ENCODE measurements around the gene CDK5. TPM values are rescaled to one million over a fixed set of nuclear protein-coding genes. Genes with fewer than 3 reads are reported as not detected.

CDK5 gene
- total and polyA plus RNA-seq, 2 donors (not counting 1 experiment from before 2014, with no cell fraction given): 15.1 to 27.7 TPM

DNA sequence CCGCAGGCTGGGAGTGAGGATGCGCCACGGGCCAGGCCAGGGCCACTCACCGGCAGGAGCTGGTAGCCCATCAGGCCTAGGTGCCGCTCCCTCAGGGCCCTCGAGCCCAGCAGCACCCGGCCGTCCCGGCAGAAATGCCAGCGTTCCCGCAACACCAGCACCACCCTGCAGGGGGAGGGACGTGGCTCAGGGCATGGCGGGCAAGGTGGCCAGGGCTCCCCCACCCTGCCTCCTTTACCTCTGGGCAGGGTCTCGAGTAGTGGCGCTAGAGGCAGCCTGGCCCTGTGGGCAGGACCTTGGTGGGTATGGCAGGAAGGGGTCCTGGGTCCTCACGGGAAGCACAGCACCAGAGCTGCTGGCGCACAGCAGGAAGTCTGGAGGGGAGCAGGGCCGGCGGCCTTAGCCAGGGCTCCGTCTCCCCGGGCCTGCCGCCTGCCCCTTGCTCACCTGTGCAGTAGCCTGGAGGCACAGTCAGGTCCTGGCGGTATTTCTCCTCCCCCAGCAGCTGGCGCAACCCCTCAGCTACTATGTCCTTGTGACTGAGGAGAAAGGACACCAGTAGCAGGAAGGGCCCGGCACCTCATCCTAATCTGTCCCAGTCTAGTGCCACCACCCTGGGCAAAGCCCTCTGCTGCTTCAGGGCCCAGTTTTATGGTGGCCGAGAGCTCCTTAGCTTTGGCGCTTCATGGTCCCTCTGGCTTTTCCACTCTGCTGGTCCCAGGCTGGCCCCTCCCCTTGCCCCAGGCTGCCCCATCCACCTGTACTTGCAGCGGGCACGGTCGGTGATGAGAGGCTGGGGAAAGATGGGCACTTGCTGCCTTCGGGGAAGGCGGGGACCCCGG, 19.4 kb upstream of the CDK5 start:
- Histone ChIP-seq H3K9ac (ENCODE audit: insufficient read depth, low read length) (no peak overlapping the region), H2AFZ (ENCODE audit: low read length) (no peak overlapping the region), H3K36me3 (ENCODE audit: control insufficient read depth, insufficient read depth, low read length) (peaks cover 25% of the 10 kb centered on the region), H3K4me2 (ENCODE audit: extremely low read depth, insufficient read depth, low read length) (no peak overlapping the region), H3K27ac (ENCODE audit: insufficient read depth, low read length) (no peak overlapping the region), H3K4me3 (replicated peaks in 1 of 4; ENCODE audit: control extremely low read depth in 1 of 4, insufficient read depth in 1 of 4, low read depth in 3 of 4, low read length in 4 of 4) (no peak overlapping the region), H3K4me1 (ENCODE audit: control insufficient read depth, extremely low read depth, insufficient read depth, low read length) (peaks cover 18% of the 10 kb centered on the region), H3K9me3 (ENCODE audit: control insufficient read depth, insufficient read depth, low read depth, low read length) (no peaks in the 10 kb centered on the region), H4K20me1 (ENCODE audit: control insufficient read depth, extremely low read depth, insufficient read depth, low read length) (no peaks in the 10 kb centered on the region), H3K79me2 (ENCODE audit: control insufficient read depth, insufficient read depth, low read length) (peaks cover 20% of the 10 kb centered on the region), H3K27me3 (ENCODE audit: control insufficient read depth, insufficient read depth, low read length) (no peaks in the 10 kb centered on the region)
- no peak for DNase-seq (ENCODE audit: low read depth in 2 of 2)
- TF ChIP-seq CTCF (conservative IDR thresholded peaks at IDR 0.05 in 1 of 2, IDR thresholded peaks at IDR 0.05 in 1 of 2; ENCODE audit: low read depth in 1 of 2, low read length in 2 of 2): peak; percentile 30 to 42
- TF ChIP-seq EZH2 (IDR thresholded peaks at IDR 0.05; ENCODE audit: low read length, missing control alignments): no peak

GRCh38 chr7:151075978-151076426, 18.3 kb upstream of the CDK5 start:
- Histone ChIP-seq H3K27ac (ENCODE audit: insufficient read depth, low read length) (no peak overlapping the region), H3K4me2 (ENCODE audit: extremely low read depth, insufficient read depth, low read length) (no peak overlapping the region), H3K4me3 (replicated peaks in 1 of 4; ENCODE audit: control extremely low read depth in 1 of 4, insufficient read depth in 1 of 4, low read depth in 3 of 4, low read length in 4 of 4) (no peak overlapping the region), H3K9me3 (ENCODE audit: control insufficient read depth, insufficient read depth, low read depth, low read length) (no peaks in the 10 kb centered on the region), H3K79me2 (ENCODE audit: control insufficient read depth, insufficient read depth, low read length) (peaks cover 18% of the 10 kb centered on the region), H4K20me1 (ENCODE audit: control insufficient read depth, extremely low read depth, insufficient read depth, low read length) (no peaks in the 10 kb centered on the region), H2AFZ (ENCODE audit: low read length) (no peak overlapping the region), H3K27me3 (ENCODE audit: control insufficient read depth, insufficient read depth, low read length) (no peaks in the 10 kb centered on the region), H3K36me3 (ENCODE audit: control insufficient read depth, insufficient read depth, low read length) (peaks cover 28% of the 10 kb centered on the region), H3K9ac (ENCODE audit: insufficient read depth, low read length) (no peak overlapping the region), H3K4me1 (ENCODE audit: control insufficient read depth, extremely low read depth, insufficient read depth, low read length) (peaks cover 11% of the 10 kb centered on the region)
- DNase-seq (ENCODE audit: low read depth in 2 of 2): no peak
- TF ChIP-seq CTCF (conservative IDR thresholded peaks at IDR 0.05 in 1 of 2, IDR thresholded peaks at IDR 0.05 in 1 of 2; ENCODE audit: low read depth in 1 of 2, low read length in 2 of 2): no peak
- TF ChIP-seq EZH2 (IDR thresholded peaks at IDR 0.05; ENCODE audit: low read length, missing control alignments): no peak

GRCh38 chr7:151075662-151075971, 17.9 kb upstream of the CDK5 start:
- TF ChIP-seq CTCF (conservative IDR thresholded peaks at IDR 0.05 in 1 of 2, IDR thresholded peaks at IDR 0.05 in 1 of 2; ENCODE audit: low read depth in 1 of 2, low read length in 2 of 2): no peak
- TF ChIP-seq EZH2 (IDR thresholded peaks at IDR 0.05; ENCODE audit: low read length, missing control alignments): no peak
- Histone ChIP-seq H3K36me3 (ENCODE audit: control insufficient read depth, insufficient read depth, low read length) (peaks cover 31% of the 10 kb centered on the region), H2AFZ (ENCODE audit: low read length) (no peak overlapping the region)

More at GRCh38 chr7:151075662-151075971, 17.9 kb upstream of the CDK5 start:
- H3K27ac ChIP-seq (ENCODE audit: insufficient read depth, low read length): no peak overlapping the region
- peaks cover 11% of the 10 kb centered on the region for H3K4me1 ChIP-seq (ENCODE audit: control insufficient read depth, extremely low read depth, insufficient read depth, low read length)
- no peaks in the 10 kb centered on the region for H3K9me3 ChIP-seq (ENCODE audit: control insufficient read depth, insufficient read depth, low read depth, low read length)
- H4K20me1 ChIP-seq (ENCODE audit: control insufficient read depth, extremely low read depth, insufficient read depth, low read length): no peaks in the 10 kb centered on the region
- no peak overlapping the region for H3K4me3 ChIP-seq (replicated peaks in 1 of 4; ENCODE audit: control extremely low read depth in 1 of 4, insufficient read depth in 1 of 4, low read depth in 3 of 4, low read length in 4 of 4)
- H3K79me2 ChIP-seq (ENCODE audit: control insufficient read depth, insufficient read depth, low read length): peaks cover 18% of the 10 kb centered on the region
- H3K27me3 ChIP-seq (ENCODE audit: control insufficient read depth, insufficient read depth, low read length): no peaks in the 10 kb centered on the region
- no peak overlapping the region for H3K4me2 ChIP-seq (ENCODE audit: extremely low read depth, insufficient read depth, low read length)
- no peak for DNase-seq (ENCODE audit: low read depth in 2 of 2)
- no peak overlapping the region for H3K9ac ChIP-seq (ENCODE audit: insufficient read depth, low read length)

All from fibroblast of lung (primary cell).